Fibroblast of lung (primary cell): ENCODE results near the gene TFF2. TPM values are rescaled to one million over a fixed set of nuclear protein-coding genes. Genes with fewer than 3 reads are reported as not detected.

Experiments used
- DNase-seq, 2 donors: peaks; one replicate each; pipeline versions ENCODE4 v3.0.0 to v3.0.0-alpha.2; 2010; ENCODE audit warnings: low read depth in 2 of 2
- H2AFZ ChIP-seq: 2 replicates; pipeline ENCODE4 v1.5.1; 2012; ENCODE audit warnings: low read length, control low read depth, inconsistent platforms
- H3K27ac ChIP-seq: 2 replicates; pipeline ENCODE4 v1.5.1; 2011; ENCODE audit warnings: low read length, control low read depth; ENCODE audit not compliant: insufficient read depth
- H3K27me3 ChIP-seq: 2 replicates; pipeline ENCODE4 v1.5.1; 2011; ENCODE audit warnings: mild to moderate bottlenecking, low read length; ENCODE audit not compliant: control insufficient read depth, insufficient read depth
- H3K36me3 ChIP-seq: 2 replicates; pipeline ENCODE4 v1.5.1; 2011; ENCODE audit warnings: low read length; ENCODE audit not compliant: control insufficient read depth, insufficient read depth
- H3K4me1 ChIP-seq: 2 replicates; pipeline ENCODE4 v1.5.1; 2011; ENCODE audit warnings: low read length; ENCODE audit not compliant: control insufficient read depth, insufficient read depth; ENCODE audit errors: extremely low read depth
- H3K4me2 ChIP-seq: 2 replicates; pipeline ENCODE4 v1.5.1; 2011; ENCODE audit warnings: low read length, control low read depth; ENCODE audit not compliant: insufficient read depth; ENCODE audit errors: extremely low read depth
- H3K4me3 ChIP-seq, 4 experiments: fragments of 200-600 bp in 1 of 4; sonication (generic) in 1 of 4; replicated peaks in 1 of 4; 2 replicates each; pipeline ENCODE4 v1.5.1; 2011 to 2016; ENCODE audit warnings: low read length in 4 of 4, low read depth in 3 of 4, mild to moderate bottlenecking in 3 of 4, control low read depth in 2 of 4, inconsistent platforms in 1 of 4, mixed read lengths in 1 of 4; ENCODE audit not compliant: insufficient read depth in 1 of 4; ENCODE audit errors: control extremely low read depth in 1 of 4
- H3K79me2 ChIP-seq: 2 replicates; pipeline ENCODE4 v1.5.1; 2012; ENCODE audit warnings: mild to moderate bottlenecking, low read length, inconsistent platforms; ENCODE audit not compliant: control insufficient read depth, insufficient read depth
- H3K9ac ChIP-seq: 2 replicates; pipeline ENCODE4 v1.5.1; 2011; ENCODE audit warnings: mild to moderate bottlenecking, low read length, control low read depth; ENCODE audit not compliant: insufficient read depth
- H3K9me3 ChIP-seq: 2 replicates; pipeline ENCODE4 v1.5.1; 2012; ENCODE audit warnings: low read depth, low read length; ENCODE audit not compliant: control insufficient read depth, insufficient read depth
- H4K20me1 ChIP-seq: 2 replicates; pipeline ENCODE4 v1.5.1; 2011; ENCODE audit warnings: low read length; ENCODE audit not compliant: control insufficient read depth, insufficient read depth; ENCODE audit errors: extremely low read depth
- EZH2 ChIP-seq: IDR thresholded peaks from 2 replicates; pipeline ENCODE4 v1.5.1; 2012; ENCODE audit warnings: low read length, control low read depth, mild to moderate bottlenecking; ENCODE audit errors: missing control alignments
- polyA plus RNA-seq, 2 donors: library from polyadenylated mRNA; depleted of rRNA in 1 of 2; stranded (reverse) in 1 of 2; unstranded in 1 of 2; fragments of >200 nt; gene quantifications; 2 replicates each; pipeline ENCODE4 v1.2.1, GENCODE V29; 2011 to 2012; ENCODE audit warnings: missing spikeins in 1 of 2
- total RNA-seq: library from RNA; depleted of rRNA; stranded (reverse); fragments of >200 nt; gene quantifications from 2 replicates; pipeline ENCODE4 v1.2.1, GENCODE V29; 2014
- TF ChIP-seq, protein P1 (sequence below), 2 donors: IDR thresholded peaks in 1 of 2; conservative IDR thresholded peaks in 1 of 2; 1 replicate in 1 of 2; 2 replicates in 1 of 2; pipeline ENCODE4 v1.5.1; 2011 to 2012; ENCODE audit warnings: low read length in 2 of 2, control low read depth in 1 of 2, inconsistent platforms in 1 of 2, low read depth in 1 of 2, mild to moderate bottlenecking in 1 of 2

The TFF2 gene
- total and polyA plus RNA-seq, 2 donors (not counting 1 experiment from before 2014, with no cell fraction given) = not detected

DNA sequence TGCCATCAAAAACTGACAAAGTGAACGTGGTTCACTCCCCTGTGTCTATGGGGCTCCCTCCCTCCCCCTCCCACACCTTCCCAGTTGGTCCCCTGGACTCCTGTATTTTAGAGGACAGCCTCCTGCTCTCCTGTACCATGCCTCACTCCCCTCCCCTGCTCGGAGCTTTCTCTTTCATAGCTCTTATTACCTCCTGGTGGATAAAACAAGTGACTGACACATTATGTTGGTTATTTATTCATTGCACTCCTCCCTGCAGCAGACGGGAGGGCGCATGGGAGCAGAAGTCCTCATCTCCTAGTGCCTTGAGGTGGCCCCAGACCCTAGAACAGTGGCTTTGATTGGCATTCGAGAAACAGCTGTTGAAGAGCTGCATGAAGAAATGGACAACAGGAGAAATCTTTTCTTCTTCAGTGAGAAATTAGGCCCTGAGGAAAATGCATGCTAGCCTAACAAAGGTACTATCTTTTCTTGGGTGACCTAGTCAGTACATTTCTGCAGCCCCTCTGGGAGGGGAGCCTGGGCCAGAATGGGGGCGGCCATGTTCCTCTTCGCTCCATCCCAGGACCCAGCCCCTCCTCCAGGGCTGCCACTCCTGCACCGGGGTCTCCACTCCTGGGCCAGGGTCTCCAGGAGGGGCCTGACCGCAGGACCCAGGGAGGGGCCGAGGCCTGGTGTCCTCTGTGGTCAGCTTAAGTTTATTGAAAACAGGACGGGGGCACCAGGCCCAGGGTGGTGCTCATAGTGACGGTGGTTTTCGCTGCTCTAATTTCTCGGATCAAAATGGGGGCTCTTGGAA is 16.8 kb upstream of the TFF2 start:
- Histone ChIP-seq H3K4me1 (no peaks in the 10 kb centered on the region), H3K36me3 (no peaks in the 10 kb centered on the region), H3K79me2 (no peaks in the 10 kb centered on the region), H2AFZ (no peak overlapping the region), H3K9ac (no peak overlapping the region), H3K27ac (no peak overlapping the region), H3K9me3 (no peaks in the 10 kb centered on the region), H3K27me3 (no peaks in the 10 kb centered on the region), H3K4me2 (no peak overlapping the region), H4K20me1 (no peaks in the 10 kb centered on the region), H3K4me3 (no peak overlapping the region)
- TF ChIP-seq, protein P1, sequence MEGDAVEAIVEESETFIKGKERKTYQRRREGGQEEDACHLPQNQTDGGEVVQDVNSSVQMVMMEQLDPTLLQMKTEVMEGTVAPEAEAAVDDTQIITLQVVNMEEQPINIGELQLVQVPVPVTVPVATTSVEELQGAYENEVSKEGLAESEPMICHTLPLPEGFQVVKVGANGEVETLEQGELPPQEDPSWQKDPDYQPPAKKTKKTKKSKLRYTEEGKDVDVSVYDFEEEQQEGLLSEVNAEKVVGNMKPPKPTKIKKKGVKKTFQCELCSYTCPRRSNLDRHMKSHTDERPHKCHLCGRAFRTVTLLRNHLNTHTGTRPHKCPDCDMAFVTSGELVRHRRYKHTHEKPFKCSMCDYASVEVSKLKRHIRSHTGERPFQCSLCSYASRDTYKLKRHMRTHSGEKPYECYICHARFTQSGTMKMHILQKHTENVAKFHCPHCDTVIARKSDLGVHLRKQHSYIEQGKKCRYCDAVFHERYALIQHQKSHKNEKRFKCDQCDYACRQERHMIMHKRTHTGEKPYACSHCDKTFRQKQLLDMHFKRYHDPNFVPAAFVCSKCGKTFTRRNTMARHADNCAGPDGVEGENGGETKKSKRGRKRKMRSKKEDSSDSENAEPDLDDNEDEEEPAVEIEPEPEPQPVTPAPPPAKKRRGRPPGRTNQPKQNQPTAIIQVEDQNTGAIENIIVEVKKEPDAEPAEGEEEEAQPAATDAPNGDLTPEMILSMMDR (conservative IDR thresholded peaks at IDR 0.05 in 1 of 2, IDR thresholded peaks at IDR 0.05 in 1 of 2; ENCODE audit: low read depth in 1 of 2, low read length in 2 of 2) = no peak
- TF ChIP-seq EZH2 = no peak
- DNase-seq = no peak

DNA sequence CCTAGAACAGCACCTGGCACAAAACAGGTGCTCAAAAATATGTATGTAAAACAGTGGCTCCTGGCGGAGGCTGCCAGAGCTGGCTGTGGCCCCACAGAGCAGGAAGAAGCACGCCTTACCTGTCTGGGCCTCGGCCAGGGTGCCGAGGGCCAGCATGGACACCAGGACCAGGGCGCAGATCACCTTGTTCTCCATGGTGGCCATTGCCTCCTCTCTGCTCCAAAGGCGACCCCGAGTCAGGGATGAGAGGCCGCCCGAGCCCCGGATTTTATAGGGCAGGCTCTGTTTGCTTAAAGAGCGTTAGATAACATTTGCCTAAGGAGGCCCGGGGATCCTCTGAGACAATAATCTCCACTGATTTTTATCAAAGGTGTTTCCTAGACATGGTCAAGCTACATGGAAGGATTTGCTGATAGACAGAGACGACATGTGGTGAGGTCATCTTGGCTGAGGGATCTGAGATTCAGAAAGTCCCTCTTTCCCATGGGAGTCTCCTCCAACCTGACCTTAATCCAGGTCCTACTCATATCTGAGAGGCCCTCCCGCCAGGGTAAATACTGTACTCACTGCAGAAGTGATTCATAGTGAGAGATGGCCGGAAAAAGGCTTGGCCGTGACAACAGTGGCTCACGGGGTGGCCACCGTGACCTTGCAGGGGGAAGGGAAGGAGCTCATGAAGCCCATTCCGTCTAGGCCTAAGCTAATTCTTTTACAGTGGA is 15.7 kb upstream of the TFF2 start, which contains the start of gene TFF1:
Gene TFF1, minus strand, starts transcription at position 244 of the 719 bp plus-strand sequence. Its CDS starts 40 bp downstream, at position 204.
- Histone ChIP-seq H3K9ac (no peak within 1 kb of the TSS), H4K20me1 (no peaks in the 10 kb centered on the region), H3K4me1 (no peaks in the 10 kb centered on the region), H3K27me3 (no peaks in the 10 kb centered on the region), H3K4me3 (no peak within 1 kb of the TSS), H3K79me2 (no peaks in the 10 kb centered on the region), H2AFZ (no peak within 1 kb of the TSS), H3K36me3 (no peaks in the 10 kb centered on the region), H3K27ac (no peak within 1 kb of the TSS), H3K4me2 (no peak within 1 kb of the TSS), H3K9me3 (no peaks in the 10 kb centered on the region)
- DNase-seq = no peak
- TF ChIP-seq EZH2 = no peak
- TF ChIP-seq, protein P1 (conservative IDR thresholded peaks at IDR 0.05 in 1 of 2, IDR thresholded peaks at IDR 0.05 in 1 of 2; ENCODE audit: low read depth in 1 of 2, low read length in 2 of 2) = no peak

DNA sequence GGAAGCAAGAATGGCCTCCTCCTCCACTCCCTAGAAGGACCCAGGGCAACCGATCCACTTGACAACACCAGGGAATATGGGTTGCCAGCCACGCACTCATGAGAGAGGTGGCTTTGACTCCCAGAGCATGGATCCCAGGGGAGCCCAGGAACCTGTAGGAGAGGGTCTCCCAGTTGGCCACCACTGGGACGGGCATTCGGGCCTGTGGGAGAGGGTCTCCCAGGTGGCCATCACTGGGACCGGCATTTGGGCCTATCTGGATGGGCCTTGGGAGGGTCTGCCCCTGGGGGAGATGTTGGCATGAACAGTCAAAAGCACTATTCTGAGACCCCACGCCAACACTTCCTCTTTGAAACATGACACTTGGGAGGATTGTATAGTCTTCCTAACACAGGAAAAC is 15.0 kb upstream of the TFF2 start:
- no peak overlapping the region for H3K4me3 ChIP-seq
- H3K9me3 ChIP-seq = no peaks in the 10 kb centered on the region
- DNase-seq = no peak
- H3K4me2 ChIP-seq = no peak overlapping the region
- H3K79me2 ChIP-seq = no peaks in the 10 kb centered on the region
- H3K4me1 ChIP-seq = no peaks in the 10 kb centered on the region
- H4K20me1 ChIP-seq = no peaks in the 10 kb centered on the region
- TF ChIP-seq, protein P1 (conservative IDR thresholded peaks at IDR 0.05 in 1 of 2, IDR thresholded peaks at IDR 0.05 in 1 of 2; ENCODE audit: low read depth in 1 of 2, low read length in 2 of 2) = no peak
- TF ChIP-seq EZH2 = no peak
- no peak overlapping the region for H3K27ac ChIP-seq
- H3K27me3 ChIP-seq = no peaks in the 10 kb centered on the region
- H3K9ac ChIP-seq = no peak overlapping the region
- no peak overlapping the region for H2AFZ ChIP-seq
- H3K36me3 ChIP-seq = no peaks in the 10 kb centered on the region
